Measurements from ENCODE around the gene MRPS30.

GRCh38 chr5:44769200-44769876 is 39.4 kb upstream of the MRPS30 start:
- TF ChIP-seq CTCF (IDR thresholded peaks at IDR 0.05) (no peak), POLR2AphosphoS5 (IDR thresholded peaks at IDR 0.05; ENCODE audit: low read depth, low read length) (no peak), REST (IDR thresholded peaks at IDR 0.05; ENCODE audit: insufficient read depth in 1 of 2, low read depth in 2 of 2, low read length in 1 of 2) (no peak), SIN3A (IDR thresholded peaks at IDR 0.05; ENCODE audit: borderline replicate concordance, insufficient read depth, low read depth, low read length) (no peak), TCF7L2 (IDR thresholded peaks at IDR 0.05; ENCODE audit: low read depth, low read length) (no peak)
